ENCODE measurements around the gene SEPHS2.

GRCh38 chr16:30494709-30495108 is 49.0 kb upstream of the SEPHS2 start:
- TF ChIP-seq CTCF (IDR thresholded peaks at IDR 0.05) (no peak), POLR2A (IDR thresholded peaks at IDR 0.05) (no peak)

Measured in right lobe of liver (tissue), 4 donors.